CD4-positive, alpha-beta T cell (primary cell): ENCODE data around the gene ADGRA1. TPM values are rescaled to one million over a fixed set of nuclear protein-coding genes. Genes with fewer than 3 reads are reported as not detected.

ENCODE experiments used
- ATAC-seq: fragments of 200-7000 bp; cut with Tn5 transposase; one replicate; pipeline ENCODE4 v1.10.0; 2022; ENCODE audit warnings: mild to moderate bottlenecking; ENCODE audit not compliant: poor library complexity
- CTCF ChIA-PET: fragments of 350-600 bp; sonication (Branson Sonifier 250); formaldehyde crosslinking; loops from one replicate; lab custom pipeline; 2021; ENCODE audit warnings: antibody characterized with exemption, inconsistent platforms; lab: Charles Lee
- POLR2A ChIA-PET: fragments of 350-600 bp; sonication (Branson Sonifier 250); formaldehyde crosslinking; loops from one replicate; lab custom pipeline; 2021; ENCODE audit warnings: antibody characterized with exemption, inconsistent platforms; lab: Charles Lee
- DNase-seq, 14 experiments: peaks; one replicate each; pipeline ENCODE4 v3.0.0-alpha.2; 2013 to 2020; ENCODE audit warnings: mixed read lengths in 2 of 14
- H3K27ac ChIP-seq, 2 donors: one replicate each; pipeline versions ENCODE4 v1.5.1 to v1.7.0; 2013; ENCODE audit warnings: low read length in 2 of 2, low read depth in 1 of 2, mild to moderate bottlenecking in 1 of 2
- H3K27me3 ChIP-seq, 2 experiments: 1 replicate in 1 of 2; 2 replicates in 1 of 2; pipeline versions ENCODE4 v1.6.1 to v1.7.0; 2013; ENCODE audit warnings: low read length in 2 of 2, control low read depth in 1 of 2, mild to moderate bottlenecking in 1 of 2, moderate library complexity in 1 of 2; ENCODE audit not compliant: insufficient read depth in 2 of 2, control insufficient read depth in 1 of 2
- H3K36me3 ChIP-seq: one replicate; pipeline ENCODE4 v1.6.1; 2013; ENCODE audit warnings: low read length, control low read depth; ENCODE audit not compliant: insufficient read depth
- H3K4me1 ChIP-seq: one replicate; pipeline ENCODE4 v1.6.1; 2013; ENCODE audit warnings: low read length, control low read depth; ENCODE audit not compliant: insufficient read depth
- H3K4me3 ChIP-seq: one replicate; pipeline ENCODE4 v1.5.1; 2013; ENCODE audit warnings: mild to moderate bottlenecking, low read length, moderate library complexity
- H3K9me3 ChIP-seq, 2 experiments: 1 replicate in 1 of 2; 2 replicates in 1 of 2; pipeline versions ENCODE4 v1.6.1 to v1.7.0; 2013; ENCODE audit warnings: low read length in 2 of 2, mild to moderate bottlenecking in 2 of 2, control low read depth in 1 of 2, moderate library complexity in 1 of 2; ENCODE audit not compliant: control insufficient read depth in 1 of 2, insufficient read depth in 1 of 2
- H3K27ac Mint-ChIP-seq: one replicate; pipeline ENCODE4 v1.8.0; 2020; ENCODE audit warnings: mixed read lengths
- H3K27me3 Mint-ChIP-seq: one replicate; pipeline ENCODE4 v1.8.0; 2021; ENCODE audit warnings: mixed read lengths
- H3K36me3 Mint-ChIP-seq: one replicate; pipeline ENCODE4 v1.8.0; 2021; ENCODE audit warnings: low read depth, mixed read lengths
- H3K4me1 Mint-ChIP-seq: one replicate; pipeline ENCODE4 v1.8.0; 2021; ENCODE audit warnings: low read depth, mixed read lengths
- H3K4me3 Mint-ChIP-seq: one replicate; pipeline ENCODE4 v1.8.0; 2020; ENCODE audit warnings: mild to moderate bottlenecking, mixed read lengths
- H3K9me3 Mint-ChIP-seq: one replicate; pipeline ENCODE4 v1.8.0; 2020; ENCODE audit warnings: mixed read lengths
- CTCF ChIP-seq: fragments of 200-600 bp; IDR thresholded peaks from one replicate; pipeline ENCODE4 v1.8.0; 2022; ENCODE audit warnings: antibody characterized with exemption, mild to moderate bottlenecking
- intact Hi-C, 2 experiments: fragments of 100-400 bp; cut with DNase I in 1 of 2; cut with micrococcal nuclease in 1 of 2; formaldehyde crosslinking; loops; one replicate each; pipeline versions ENCODE4 v1.15.1 to v1.9.0; 2023 to 2025; cut with DNase I, micrococcal nuclease
- total RNA-seq, 174 experiments: library from RNA in 2 of 174; stranded (reverse) in 2 of 174; gene quantifications; one replicate each; pipeline ENCODE4 v1.2.3 and lab custom pipeline; 2021 to 2026

Gene ADGRA1
- total RNA-seq, 2 experiments from 2014 or later: not detected

GRCh38 chr10:133070405-133070804 lies 17.3 kb upstream of the ADGRA1 start:
- Mint-ChIP-seq H3K4me3 (no peak overlapping the region), H3K4me1 (no peaks in the 10 kb centered on the region), H3K27ac (no peak overlapping the region), H3K36me3 (no peaks in the 10 kb centered on the region), H3K27me3 (no peaks in the 10 kb centered on the region), H3K9me3 (no peaks in the 10 kb centered on the region)
- Histone ChIP-seq H3K36me3 (no peaks in the 10 kb centered on the region), H3K9me3 (peaks cover 0 to 8% of the 10 kb centered on the region in 2 experiments), H3K27me3 (no peaks in the 10 kb centered on the region), H3K4me3 (no peak overlapping the region), H3K27ac (no peak overlapping the region), H3K4me1 (no peaks in the 10 kb centered on the region)
- intact Hi-C loops: no loop called here
- POLR2A ChIA-PET: no interaction called here
- DNase-seq (no peak), ATAC-seq (no peak)
- CTCF ChIA-PET: no interaction called here
- no peak for TF ChIP-seq CTCF

GRCh38 chr10:133070810-133071209 lies 16.9 kb upstream of the ADGRA1 start:
- H3K9me3 Mint-ChIP-seq: no peaks in the 10 kb centered on the region
- H3K27ac ChIP-seq: no peak overlapping the region
- no peaks in the 10 kb centered on the region for H3K4me1 Mint-ChIP-seq
- H3K4me1 ChIP-seq: no peaks in the 10 kb centered on the region
- intact Hi-C loops: no loop called here
- CTCF ChIA-PET: no interaction called here
- TF ChIP-seq CTCF: no peak
- no peak overlapping the region for H3K27ac Mint-ChIP-seq
- H3K36me3 ChIP-seq: no peaks in the 10 kb centered on the region
- ATAC-seq: no peak
- DNase-seq: no peak
- no peak overlapping the region for H3K4me3 Mint-ChIP-seq
- no peaks in the 10 kb centered on the region for H3K36me3 Mint-ChIP-seq
- H3K4me3 ChIP-seq: no peak overlapping the region
- H3K27me3 ChIP-seq: no peaks in the 10 kb centered on the region
- H3K9me3 ChIP-seq: peaks cover 0 to 8% of the 10 kb centered on the region in 2 experiments
- POLR2A ChIA-PET: no interaction called here
- no peaks in the 10 kb centered on the region for H3K27me3 Mint-ChIP-seq

- H3K27me3 Mint-ChIP-seq: no peaks in the 10 kb centered on the region
- ATAC-seq (no peak), DNase-seq (no peak)
- Histone ChIP-seq H3K36me3 (no peaks in the 10 kb centered on the region), H3K4me1 (no peaks in the 10 kb centered on the region), H3K27me3 (no peaks in the 10 kb centered on the region), H3K4me3 (no peak overlapping the region), H3K9me3 (peaks cover 0 to 8% of the 10 kb centered on the region in 2 experiments), H3K27ac (no peak overlapping the region)
- H3K27ac Mint-ChIP-seq: no peak overlapping the region
- intact Hi-C loops: no loop called here
- no peaks in the 10 kb centered on the region for H3K4me1 Mint-ChIP-seq
- CTCF ChIA-PET: no interaction called here
- H3K9me3 Mint-ChIP-seq: no peaks in the 10 kb centered on the region
- TF ChIP-seq CTCF: no peak
- H3K4me3 Mint-ChIP-seq: no peak overlapping the region
- H3K36me3 Mint-ChIP-seq: no peaks in the 10 kb centered on the region
- POLR2A ChIA-PET: no interaction called here
Observed at GRCh38 chr10:133071733-133072132, 16.0 kb upstream of the ADGRA1 start.
